ENCODE results near the gene APOL5. TPM values are rescaled to one million over a fixed set of nuclear protein-coding genes. Genes with fewer than 3 reads are reported as not detected.
A peak's percentile ranks its signal among the peaks of the same experiment; 100 is the strongest.

APOL5 gene
- total RNA-seq, 2 donors from 2014 or later, result not detected

DNA sequence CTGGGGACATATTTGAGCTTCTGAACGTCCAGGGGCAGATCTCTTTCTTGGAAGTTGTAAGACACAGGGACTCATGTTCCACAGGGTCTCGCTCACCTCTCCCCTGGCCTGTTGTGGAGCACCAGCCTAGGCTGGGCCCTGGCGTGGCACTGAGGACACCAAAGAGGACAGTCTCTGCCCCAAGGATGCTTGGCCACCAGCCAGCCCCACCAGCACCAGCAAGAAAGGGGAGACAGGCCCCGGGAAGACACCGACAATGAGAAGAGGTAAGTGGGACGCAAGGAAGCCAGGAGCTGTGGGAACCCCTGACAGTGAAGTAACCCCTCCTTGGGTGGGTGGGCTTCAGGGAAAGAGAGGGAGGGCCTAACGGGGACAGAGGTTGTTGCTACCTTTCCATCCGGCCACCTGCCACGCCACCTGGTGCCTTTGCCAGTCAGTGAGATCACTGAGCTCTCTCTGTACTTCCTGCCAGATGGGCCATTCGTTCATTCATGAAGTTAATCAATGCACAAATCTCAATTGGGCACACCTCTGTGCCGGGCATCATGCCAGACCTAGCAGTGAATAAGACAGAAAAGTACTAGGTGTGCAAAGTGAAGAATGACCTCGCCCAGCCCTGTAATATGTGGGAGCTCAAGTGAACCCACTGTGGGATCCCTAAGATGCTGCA lies 11.1 kb downstream of the APOL5 start:
- Histone ChIP-seq H3K9me3 (no peaks in the 10 kb centered on the region), H3K4me3 (no peak overlapping the region), H3K27ac (peak overlapping the region in 2 of 4 donors; percentile 26 to 68), H3K27me3 (no peaks in the 10 kb centered on the region), H3K36me3 (replicated peaks in 1 of 2; ENCODE audit: insufficient read depth in 1 of 2, low read depth in 2 of 2) (no peaks in the 10 kb centered on the region), H3K4me1 (peaks cover 20% of the 10 kb centered on the region)
- intact Hi-C loops (cut with DNase I), result no loop called here
- DNase-seq, result peak; percentile 59 to 76 (median 75)
- ATAC-seq, result peak; percentile 69
- 56 to 66% methylated on average over 10 to 12 of the region's 12 CpGs for WGBS, 2 donors
- TF ChIP-seq POLR2A (IDR thresholded peaks at IDR 0.05), result no peak
- TF ChIP-seq, protein P1, sequence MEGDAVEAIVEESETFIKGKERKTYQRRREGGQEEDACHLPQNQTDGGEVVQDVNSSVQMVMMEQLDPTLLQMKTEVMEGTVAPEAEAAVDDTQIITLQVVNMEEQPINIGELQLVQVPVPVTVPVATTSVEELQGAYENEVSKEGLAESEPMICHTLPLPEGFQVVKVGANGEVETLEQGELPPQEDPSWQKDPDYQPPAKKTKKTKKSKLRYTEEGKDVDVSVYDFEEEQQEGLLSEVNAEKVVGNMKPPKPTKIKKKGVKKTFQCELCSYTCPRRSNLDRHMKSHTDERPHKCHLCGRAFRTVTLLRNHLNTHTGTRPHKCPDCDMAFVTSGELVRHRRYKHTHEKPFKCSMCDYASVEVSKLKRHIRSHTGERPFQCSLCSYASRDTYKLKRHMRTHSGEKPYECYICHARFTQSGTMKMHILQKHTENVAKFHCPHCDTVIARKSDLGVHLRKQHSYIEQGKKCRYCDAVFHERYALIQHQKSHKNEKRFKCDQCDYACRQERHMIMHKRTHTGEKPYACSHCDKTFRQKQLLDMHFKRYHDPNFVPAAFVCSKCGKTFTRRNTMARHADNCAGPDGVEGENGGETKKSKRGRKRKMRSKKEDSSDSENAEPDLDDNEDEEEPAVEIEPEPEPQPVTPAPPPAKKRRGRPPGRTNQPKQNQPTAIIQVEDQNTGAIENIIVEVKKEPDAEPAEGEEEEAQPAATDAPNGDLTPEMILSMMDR (IDR thresholded peaks at IDR 0.05), result peak in 2 of 7 experiments; percentile 3 to 4

DNA sequence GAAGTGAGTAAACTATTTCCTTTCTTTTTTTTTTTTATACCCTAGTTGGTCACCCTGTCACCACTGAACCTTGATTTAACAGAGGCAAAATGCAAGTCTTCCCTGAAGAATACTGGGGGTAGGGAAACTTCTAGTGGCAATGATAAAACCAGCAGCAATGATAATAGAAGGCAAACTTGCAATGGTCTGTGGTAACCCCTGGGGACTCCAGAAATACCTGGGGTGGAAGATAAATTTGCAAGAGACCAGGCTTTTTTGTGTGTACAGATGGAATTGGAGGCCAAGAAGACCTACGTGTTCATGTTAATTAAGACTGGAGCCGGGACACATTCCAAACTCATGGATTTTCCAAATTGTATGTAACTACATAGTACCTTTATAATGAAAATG lies 11.6 kb downstream of the APOL5 start:
- H3K27me3 ChIP-seq, result no peaks in the 10 kb centered on the region
- 71 to 75% methylated on average over 2 of the region's 2 CpGs for WGBS, 2 donors
- intact Hi-C loops (cut with DNase I), result no loop called here
- no peaks in the 10 kb centered on the region for H3K9me3 ChIP-seq
- DNase-seq (no peak), ATAC-seq (no peak)
- TF ChIP-seq, protein P1 (IDR thresholded peaks at IDR 0.05), result no peak
- no peak for TF ChIP-seq POLR2A (IDR thresholded peaks at IDR 0.05)
- peaks cover 26% of the 10 kb centered on the region for H3K4me1 ChIP-seq
- no peaks in the 10 kb centered on the region for H3K36me3 ChIP-seq (replicated peaks in 1 of 2; ENCODE audit: insufficient read depth in 1 of 2, low read depth in 2 of 2)
- H3K27ac ChIP-seq, result peak overlapping the region in 1 of 4 donors; percentile 68
- no peak overlapping the region for H3K4me3 ChIP-seq

DNA sequence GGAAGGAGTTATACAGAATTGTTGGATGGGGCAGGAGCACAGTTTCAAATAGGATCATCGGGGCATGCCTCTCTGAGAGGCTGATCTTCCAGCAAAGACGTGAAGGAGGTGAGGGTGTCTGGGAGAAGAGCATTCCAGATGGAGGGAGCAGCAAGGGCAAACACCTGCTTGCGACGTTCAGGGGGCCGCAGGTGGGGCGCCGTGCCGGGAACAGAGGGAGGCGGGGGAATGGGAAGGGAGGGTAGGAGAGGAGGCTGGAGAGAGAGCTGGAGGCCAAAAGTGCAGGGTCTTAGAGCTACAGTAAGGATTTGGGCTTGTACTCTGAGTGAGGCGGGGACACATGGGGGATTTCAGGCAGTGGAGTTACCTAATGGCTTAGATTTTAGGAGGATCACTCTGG lies 13.6 kb downstream of the APOL5 start:
- DNase-seq (no peak), ATAC-seq (no peak)
- intact Hi-C loops (cut with DNase I), result no loop called here
- no peaks in the 10 kb centered on the region for H3K9me3 ChIP-seq
- peaks cover 30% of the 10 kb centered on the region for H3K4me1 ChIP-seq
- H3K27ac ChIP-seq, result no peak overlapping the region
- H3K27me3 ChIP-seq, result no peaks in the 10 kb centered on the region
- H3K36me3 ChIP-seq (replicated peaks in 1 of 2; ENCODE audit: insufficient read depth in 1 of 2, low read depth in 2 of 2), result no peaks in the 10 kb centered on the region
- H3K4me3 ChIP-seq, result no peak overlapping the region
- WGBS, 2 donors, result 73 to 92% methylated on average over 10 of the region's 10 CpGs
- TF ChIP-seq, protein P1 (IDR thresholded peaks at IDR 0.05), result no peak
- TF ChIP-seq POLR2A (IDR thresholded peaks at IDR 0.05), result no peak

DNA sequence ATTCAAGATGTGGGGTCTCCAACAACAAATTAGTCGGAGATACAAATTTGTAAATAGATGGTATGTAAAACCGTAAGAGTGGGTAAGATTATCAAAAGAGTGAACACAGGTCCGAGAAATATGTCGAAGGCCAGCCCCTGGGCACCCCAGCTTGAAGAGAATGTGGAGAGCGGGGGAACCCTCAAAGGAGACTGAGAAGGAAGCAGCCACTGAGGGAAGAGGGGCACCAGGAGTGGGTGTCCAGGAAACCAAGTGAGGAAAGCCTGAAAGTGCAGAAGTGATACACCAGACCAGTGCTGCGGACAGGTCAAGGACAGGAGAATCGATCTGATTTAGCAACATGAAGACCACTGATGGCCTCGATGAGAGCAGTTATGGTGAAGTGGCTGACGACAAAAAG lies 14.4 kb downstream of the APOL5 start:
- no peak for DNase-seq
- H3K9me3 ChIP-seq, result no peaks in the 10 kb centered on the region
- intact Hi-C loops (cut with DNase I), result no loop called here
- WGBS, 2 donors, result 93 to 95% methylated on average over 9 of the region's 9 CpGs
- no peak overlapping the region for H3K4me3 ChIP-seq
- TF ChIP-seq, protein P1 (IDR thresholded peaks at IDR 0.05), result no peak
- TF ChIP-seq POLR2A (IDR thresholded peaks at IDR 0.05), result no peak
- H3K4me1 ChIP-seq, result peaks cover 30% of the 10 kb centered on the region
- H3K27ac ChIP-seq, result no peak overlapping the region
- ATAC-seq, result no peak
- no peaks in the 10 kb centered on the region for H3K36me3 ChIP-seq (replicated peaks in 1 of 2; ENCODE audit: insufficient read depth in 1 of 2, low read depth in 2 of 2)
- no peaks in the 10 kb centered on the region for H3K27me3 ChIP-seq

DNA sequence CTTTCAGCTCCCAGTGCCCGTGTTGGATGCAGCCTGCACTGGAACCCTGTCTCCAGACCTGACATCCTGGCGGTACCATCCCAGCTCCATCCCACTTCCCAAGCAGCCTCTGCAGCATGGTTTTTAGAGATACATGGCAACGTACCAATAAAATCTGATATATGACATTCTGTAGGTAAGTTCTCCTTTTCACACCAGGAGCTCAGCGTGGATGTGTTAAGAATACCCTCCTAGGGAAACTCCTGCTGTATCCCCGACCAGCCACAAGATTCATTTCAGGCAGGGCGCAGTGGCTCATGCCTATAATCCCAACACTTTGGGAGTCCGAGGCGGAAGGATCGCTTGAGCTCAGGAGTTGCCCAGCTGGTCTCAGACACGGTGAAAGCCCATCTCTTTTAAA lies 15.4 kb downstream of the APOL5 start:
- TF ChIP-seq, protein P1 (IDR thresholded peaks at IDR 0.05), result no peak
- no peak for TF ChIP-seq POLR2A (IDR thresholded peaks at IDR 0.05)
- intact Hi-C loops (cut with DNase I), result no loop called here
- no peak overlapping the region for H3K4me3 ChIP-seq
- peaks cover 30% of the 10 kb centered on the region for H3K4me1 ChIP-seq
- WGBS, 2 donors, result 85 to 89% methylated on average over 9 to 10 of the region's 10 CpGs
- no peaks in the 10 kb centered on the region for H3K9me3 ChIP-seq
- ATAC-seq, result no peak
- H3K27ac ChIP-seq, result peak overlapping the region in 2 of 4 donors; percentile 58 to 61
- H3K36me3 ChIP-seq (replicated peaks in 1 of 2; ENCODE audit: insufficient read depth in 1 of 2, low read depth in 2 of 2), result no peaks in the 10 kb centered on the region
- no peaks in the 10 kb centered on the region for H3K27me3 ChIP-seq
- no peak for DNase-seq

Data from body of pancreas (tissue), 4 donors.